Mesendoderm (in vitro differentiated cells): Measurements from ENCODE around the gene KAT6B.

Experiments used
- DNase-seq: peaks from one replicate; pipeline ENCODE4 v3.0.0; 2013
- H2AK5ac ChIP-seq: 2 replicates; pipeline ENCODE4 v1.6.1; 2013; ENCODE audit warnings: low read length, inconsistent platforms
- H2BK120ac ChIP-seq: 2 replicates; pipeline ENCODE4 v1.6.1; 2013; ENCODE audit warnings: low read depth, mild to moderate bottlenecking, low read length, moderate library complexity, mixed read lengths
- H2BK15ac ChIP-seq: replicated peaks from 2 replicates; pipeline ENCODE4 v1.6.1; 2013; ENCODE audit warnings: low read depth, mild to moderate bottlenecking, moderate library complexity
- H2BK5ac ChIP-seq: 2 replicates; pipeline ENCODE4 v1.6.1; 2013; ENCODE audit warnings: low read length, inconsistent platforms
- H3K18ac ChIP-seq: 2 replicates; pipeline ENCODE4 v1.6.1; 2013; ENCODE audit warnings: mild to moderate bottlenecking, low read length, mixed read lengths
- H3K23ac ChIP-seq: one replicate; pipeline ENCODE4 v1.6.1; 2013; ENCODE audit warnings: low read length
- H3K27ac ChIP-seq: 2 replicates; pipeline ENCODE4 v1.5.1; 2013; ENCODE audit warnings: low read depth, mild to moderate bottlenecking, inconsistent platforms, low read length, moderate library complexity
- H3K27me3 ChIP-seq: 2 replicates; pipeline ENCODE4 v1.6.1; 2013; ENCODE audit warnings: low read length, control low read depth, mild to moderate bottlenecking, inconsistent platforms; ENCODE audit not compliant: insufficient read depth, poor library complexity
- H3K36me3 ChIP-seq: 2 replicates; pipeline ENCODE4 v1.6.1; 2013; ENCODE audit warnings: low read length, inconsistent platforms; ENCODE audit not compliant: control insufficient read depth, insufficient read depth
- H3K4ac ChIP-seq: one replicate; pipeline ENCODE4 v1.6.1; 2013; ENCODE audit warnings: low read depth, mild to moderate bottlenecking, low read length, moderate library complexity
- H3K4me1 ChIP-seq: 2 replicates; pipeline ENCODE4 v1.6.1; 2013; ENCODE audit warnings: low read depth, low read length, inconsistent platforms; ENCODE audit not compliant: control insufficient read depth
- H3K4me2 ChIP-seq: 2 replicates; pipeline ENCODE4 v1.6.1; 2013; ENCODE audit warnings: low read length
- H3K4me3 ChIP-seq: 2 replicates; pipeline ENCODE4 v1.5.1; 2013; ENCODE audit warnings: mild to moderate bottlenecking, low read length
- H3K56ac ChIP-seq: one replicate; pipeline ENCODE4 v1.6.1; 2013; ENCODE audit warnings: low read length
- H3K79me1 ChIP-seq: 2 replicates; pipeline ENCODE4 v1.6.1; 2013; ENCODE audit warnings: low read length, inconsistent platforms
- H3K79me2 ChIP-seq: 2 replicates; pipeline ENCODE4 v1.6.1; 2013; ENCODE audit warnings: mild to moderate bottlenecking, low read length; ENCODE audit not compliant: control insufficient read depth, insufficient read depth
- H3K9ac ChIP-seq: 2 replicates; pipeline ENCODE4 v1.6.1; 2013; ENCODE audit warnings: low read length, inconsistent platforms
- H4K5ac ChIP-seq: one replicate; pipeline ENCODE4 v1.6.1; 2013; ENCODE audit warnings: low read length
- H4K8ac ChIP-seq: one replicate; pipeline ENCODE4 v1.6.1; 2013; ENCODE audit warnings: low read depth, mild to moderate bottlenecking, control low read depth, low read length, moderate library complexity
- WGBS: extraction: QIAGEN DNeasy Blood & Tissue Kit; methylation state at CpG from one replicate; pipeline ENCODE4 v1.1.7; 2013; ENCODE audit warnings: low lambda C conversion rate, missing lambda C conversion rate; ENCODE audit not compliant: insufficient coverage; ENCODE audit errors: extremely low coverage; 5-methylcytosine and 5-hydroxymethylcytosine counted together

Gene KAT6B

DNA sequence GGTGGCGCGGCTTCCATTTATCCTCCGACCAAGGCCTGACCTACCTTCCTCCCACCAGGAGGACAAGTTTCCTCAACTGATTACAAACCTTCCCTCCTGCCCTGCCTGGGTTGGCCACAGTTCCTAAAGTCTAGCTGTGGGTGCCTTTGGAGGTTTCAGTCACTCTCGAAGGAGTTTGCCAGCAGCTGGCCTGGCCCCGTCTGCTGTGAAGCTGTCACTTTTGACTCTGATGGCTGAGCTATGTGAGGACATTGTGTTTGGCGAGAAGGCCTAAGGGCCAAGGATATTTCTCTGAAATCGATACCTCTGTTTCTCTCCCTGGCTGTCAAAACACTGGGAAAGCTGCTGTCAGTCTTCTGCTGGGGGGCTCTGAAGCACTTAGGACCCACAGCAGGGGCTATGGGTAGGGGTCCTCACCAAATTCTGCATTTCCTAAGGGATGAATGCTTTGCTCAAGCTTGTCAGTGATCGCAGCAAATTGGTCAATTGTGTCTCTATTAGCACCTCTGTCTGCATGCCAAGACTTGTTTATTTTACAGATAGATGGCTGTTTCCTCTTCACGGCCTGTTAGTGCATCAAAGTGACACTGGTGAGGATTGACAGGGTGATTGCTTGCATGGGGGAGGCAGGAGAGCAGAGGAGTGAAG, 253.2 kb downstream of the KAT6B start:
- no peak overlapping the region for H4K8ac ChIP-seq
- no peak overlapping the region for H2BK120ac ChIP-seq
- H3K79me1 ChIP-seq: no peaks in the 10 kb centered on the region
- peak; percentile 91 for DNase-seq
- H3K56ac ChIP-seq: no peak overlapping the region
- H3K79me2 ChIP-seq: no peaks in the 10 kb centered on the region
- H3K4me1 ChIP-seq: peaks cover 16% of the 10 kb centered on the region
- H3K27me3 ChIP-seq: peaks cover 2% of the 10 kb centered on the region
- H3K4me2 ChIP-seq: no peak overlapping the region
- no peak overlapping the region for H3K4me3 ChIP-seq
- no peak overlapping the region for H3K4ac ChIP-seq
- H2AK5ac ChIP-seq: no peak overlapping the region
- no peak overlapping the region for H2BK5ac ChIP-seq
- H4K5ac ChIP-seq: no peak overlapping the region
- no peak overlapping the region for H3K23ac ChIP-seq
- H2BK15ac ChIP-seq: no peak overlapping the region
- no peak overlapping the region for H3K27ac ChIP-seq
- WGBS: no CpG with 5 or more reads among the region's 9 CpGs
- H3K36me3 ChIP-seq: no peaks in the 10 kb centered on the region
- H3K18ac ChIP-seq: no peak overlapping the region
- no peak overlapping the region for H3K9ac ChIP-seq

DNA sequence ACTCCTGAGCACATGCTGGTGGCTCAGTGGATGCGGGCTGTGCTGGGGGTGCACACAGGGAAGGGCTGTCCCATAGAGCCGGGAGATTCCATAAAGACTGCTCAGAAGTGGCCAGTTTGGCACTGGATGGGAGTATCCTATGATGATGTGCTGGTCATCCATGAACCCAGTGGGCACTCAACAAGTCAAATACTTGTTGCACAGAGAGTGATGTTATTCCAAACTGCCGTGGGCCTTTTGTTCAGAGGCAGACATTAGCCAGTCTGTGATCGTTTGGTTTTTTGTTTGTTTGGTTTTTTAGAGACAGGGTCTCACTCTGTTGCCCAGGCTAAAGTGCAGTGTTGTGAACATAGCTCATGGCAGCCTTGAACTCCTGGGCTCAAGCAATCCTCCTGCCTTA, 254.2 kb downstream of the KAT6B start:
- WGBS: no CpG with 5 or more reads among the region's 4 CpGs

DNA sequence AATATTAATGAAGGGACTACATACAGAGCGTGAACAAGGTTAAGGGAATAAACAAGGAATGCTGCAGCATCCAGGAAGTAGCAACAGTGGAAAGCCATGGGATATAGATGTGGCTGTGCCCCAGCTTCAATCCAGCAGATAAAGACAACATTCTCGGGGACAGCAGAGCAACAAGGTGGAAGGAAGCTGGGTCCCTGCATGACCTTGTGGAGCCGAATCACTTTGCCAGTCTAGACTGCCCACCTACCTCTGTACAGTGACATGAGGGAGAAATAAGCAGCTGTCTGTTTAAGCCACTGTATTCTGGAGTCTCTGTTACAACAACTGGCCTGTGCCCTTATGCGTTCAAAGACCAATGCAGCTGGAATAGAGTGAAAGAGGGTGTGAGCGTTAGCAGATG, 255.0 kb downstream of the KAT6B start:
- Histone ChIP-seq H3K4me1 (peaks cover 20% of the 10 kb centered on the region), H4K5ac (no peak overlapping the region), H3K4me3 (no peak overlapping the region), H3K27ac (no peak overlapping the region), H3K9ac (no peak overlapping the region), H2BK120ac (no peak overlapping the region), H3K56ac (no peak overlapping the region), H2BK15ac (no peak overlapping the region), H2BK5ac (no peak overlapping the region), H3K79me1 (no peaks in the 10 kb centered on the region), H3K27me3 (peaks cover 2% of the 10 kb centered on the region), H3K79me2 (no peaks in the 10 kb centered on the region), H3K4me2 (no peak overlapping the region), H2AK5ac (peak overlapping the region; percentile 54), H3K18ac (no peak overlapping the region), H3K4ac (no peak overlapping the region), H3K36me3 (no peaks in the 10 kb centered on the region), H3K23ac (no peak overlapping the region), H4K8ac (no peak overlapping the region)
- no peak for DNase-seq
- no CpG with 5 or more reads among the region's 5 CpGs for WGBS

More for the DNA sequence above, 254.2 kb downstream of the KAT6B start:
- Histone ChIP-seq H2BK120ac (no peak overlapping the region), H3K27me3 (peaks cover 2% of the 10 kb centered on the region), H4K5ac (no peak overlapping the region), H2BK15ac (no peak overlapping the region), H3K9ac (no peak overlapping the region), H3K4me1 (peaks cover 19% of the 10 kb centered on the region), H3K56ac (no peak overlapping the region), H3K79me1 (no peaks in the 10 kb centered on the region), H3K27ac (no peak overlapping the region), H2AK5ac (no peak overlapping the region), H3K79me2 (no peaks in the 10 kb centered on the region), H3K4ac (no peak overlapping the region), H2BK5ac (no peak overlapping the region), H3K23ac (no peak overlapping the region), H3K4me2 (no peak overlapping the region), H3K4me3 (no peak overlapping the region), H4K8ac (no peak overlapping the region), H3K36me3 (no peaks in the 10 kb centered on the region), H3K18ac (peak overlapping the region; percentile 2)
- no peak for DNase-seq
